NT2/D1 (cell line): ENCODE measurements around the gene NRTN.

Source experiments
- SUZ12 ChIP-seq: IDR thresholded peaks from 2 replicates; pipeline ENCODE4 v1.6.1; 2011; ENCODE audit not compliant: insufficient read length, insufficient read depth; ENCODE audit errors: extremely low read depth
- YY1 ChIP-seq: IDR thresholded peaks from 2 replicates; pipeline ENCODE4 v1.6.1; 2011; ENCODE audit not compliant: insufficient read length, insufficient read depth
- ZNF274 ChIP-seq: IDR thresholded peaks from 2 replicates; pipeline ENCODE4 v1.6.1; 2011; ENCODE audit warnings: mild to moderate bottlenecking, low read depth, low read length

DNA sequence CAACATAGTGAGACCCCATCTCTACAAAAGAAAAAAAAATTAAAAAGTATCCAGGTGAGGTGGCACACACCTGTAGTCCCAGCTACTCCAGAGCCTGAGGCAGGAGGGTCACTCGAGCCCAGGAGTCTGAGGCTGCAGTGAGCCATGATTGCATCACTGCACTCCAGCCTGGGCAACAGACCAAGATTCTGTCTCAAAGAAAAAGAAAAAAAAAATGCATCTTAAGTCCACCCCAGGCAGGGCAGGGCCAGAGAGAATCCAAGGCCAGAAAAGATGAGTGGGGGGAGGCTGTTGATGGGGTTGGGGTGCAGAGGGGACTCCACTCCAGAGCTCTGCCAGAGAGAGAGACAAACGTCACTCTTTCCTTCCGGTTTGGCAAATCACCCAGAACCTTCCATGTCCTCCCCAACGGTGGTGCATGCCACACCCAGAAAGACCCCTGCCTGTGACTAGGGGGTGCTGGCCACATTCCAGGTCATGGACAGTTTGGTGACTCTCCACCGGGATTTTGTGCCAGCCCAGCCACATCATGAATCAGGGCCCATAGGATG, 46.0 kb downstream of the NRTN start:
- TF ChIP-seq SUZ12 (no peak), YY1 (no peak), ZNF274 (no peak)
